NCI-H128 (cell line): ENCODE results near the gene KRT222.

Source experiments
- DNase-seq: peaks from one replicate; lab custom pipeline; 2025; ENCODE audit not compliant: unreplicated experiment; lab: John Stamatoyannopoulos, UW

KRT222 gene

DNA sequence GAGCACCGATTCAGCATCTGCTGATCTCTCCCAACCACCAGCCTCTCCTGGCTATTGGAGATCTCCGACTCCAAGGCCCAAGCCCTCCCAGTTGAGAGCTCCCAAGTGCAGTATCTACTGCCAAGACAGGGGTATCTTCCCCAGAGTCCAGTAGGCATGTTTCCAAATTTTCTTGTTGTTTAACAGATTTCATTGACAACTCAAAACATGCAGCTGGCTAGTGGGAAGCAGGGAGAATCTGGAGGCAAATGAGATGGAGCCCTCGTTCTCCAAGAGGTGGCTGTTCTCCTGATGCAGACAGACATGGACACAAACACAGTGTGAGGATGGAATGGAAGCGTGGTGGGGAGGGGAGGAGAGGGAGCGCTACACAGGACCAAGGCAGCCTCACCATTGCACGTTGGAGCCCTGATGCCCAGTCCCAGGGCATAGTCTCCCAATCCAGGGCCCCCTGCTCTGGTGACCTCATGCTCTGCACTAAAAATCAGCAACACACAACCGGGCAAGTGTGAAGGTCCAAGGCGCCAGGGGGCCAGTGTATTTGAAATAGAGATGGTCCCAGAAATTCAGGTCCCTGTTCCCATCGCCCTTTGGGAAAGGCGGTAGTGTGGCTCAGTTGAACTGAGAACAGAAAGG, 49.0 kb downstream of the KRT222 start:
- no peak for DNase-seq

DNA sequence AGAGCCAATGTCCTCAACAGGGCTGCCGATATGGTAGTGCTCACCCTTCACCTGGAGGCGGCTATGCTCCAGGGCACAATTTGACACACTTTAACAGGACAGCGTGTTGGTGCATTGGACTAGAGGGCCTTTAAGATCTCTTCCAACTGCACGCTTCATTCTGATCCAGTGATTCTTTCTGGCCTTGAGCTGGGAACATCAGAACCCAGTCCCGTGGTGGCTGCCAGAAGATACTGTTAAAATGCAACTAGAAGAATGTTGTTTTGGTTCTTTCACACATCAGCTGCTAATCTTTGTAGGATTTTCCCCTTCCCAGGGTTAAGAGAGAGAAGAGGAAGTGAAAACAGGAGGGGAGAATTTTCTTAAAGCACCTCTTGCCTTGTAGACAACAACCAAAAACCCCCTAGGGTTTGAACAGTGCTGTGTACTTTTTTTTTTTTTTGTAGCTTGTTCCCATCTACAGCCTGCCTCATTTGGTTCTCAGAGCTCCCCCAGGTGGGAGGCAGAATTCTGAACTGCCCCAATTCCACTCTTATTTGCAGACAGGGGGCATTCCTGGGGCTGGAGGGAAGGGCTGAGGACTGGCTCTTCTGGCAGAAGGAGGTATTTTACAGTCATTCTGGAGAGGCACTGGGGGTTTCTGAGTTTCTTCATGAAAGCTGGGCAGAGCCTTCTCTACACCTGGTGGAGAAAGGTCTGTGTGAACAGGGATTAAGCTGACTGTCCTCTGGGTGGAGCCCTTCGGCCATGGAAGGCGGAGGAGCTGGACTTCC, 49.7 kb downstream of the KRT222 start:
- DNase-seq = no peak

DNA sequence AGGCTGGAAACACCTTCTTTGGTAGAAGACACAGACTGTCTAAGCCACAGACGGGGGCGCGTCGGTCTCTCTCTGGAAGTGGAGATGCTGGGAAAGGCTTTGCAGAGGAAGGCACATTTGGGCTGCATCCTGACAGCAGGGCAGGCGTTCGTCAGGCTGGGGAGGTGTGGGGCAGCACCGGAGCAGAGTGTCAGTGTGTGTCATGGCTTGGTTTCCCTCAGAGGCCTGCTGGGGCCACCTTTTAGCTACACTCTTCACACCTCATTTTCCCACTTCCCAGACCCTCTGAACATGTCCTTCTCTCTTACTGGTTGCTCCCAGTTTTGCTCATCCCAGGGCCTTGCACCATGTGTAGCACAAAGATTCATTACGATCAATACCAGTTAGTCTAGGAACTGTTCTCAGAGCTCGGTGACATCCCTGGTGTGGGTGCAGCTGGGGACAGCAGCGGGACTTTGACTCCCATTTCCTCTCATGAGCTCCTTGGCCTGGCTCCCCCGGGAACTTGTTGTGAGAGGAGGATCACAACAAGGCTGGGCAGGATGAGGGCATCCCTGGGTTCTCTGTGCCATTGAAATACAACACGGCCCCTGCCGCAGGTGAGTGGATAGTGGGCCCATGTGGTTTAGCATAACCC, 50.4 kb downstream of the KRT222 start:
- DNase-seq = no peak

- DNase-seq = no peak
Measured at GRCh38 chr17:40613467-40614154, 51.4 kb downstream of the KRT222 start.

DNA sequence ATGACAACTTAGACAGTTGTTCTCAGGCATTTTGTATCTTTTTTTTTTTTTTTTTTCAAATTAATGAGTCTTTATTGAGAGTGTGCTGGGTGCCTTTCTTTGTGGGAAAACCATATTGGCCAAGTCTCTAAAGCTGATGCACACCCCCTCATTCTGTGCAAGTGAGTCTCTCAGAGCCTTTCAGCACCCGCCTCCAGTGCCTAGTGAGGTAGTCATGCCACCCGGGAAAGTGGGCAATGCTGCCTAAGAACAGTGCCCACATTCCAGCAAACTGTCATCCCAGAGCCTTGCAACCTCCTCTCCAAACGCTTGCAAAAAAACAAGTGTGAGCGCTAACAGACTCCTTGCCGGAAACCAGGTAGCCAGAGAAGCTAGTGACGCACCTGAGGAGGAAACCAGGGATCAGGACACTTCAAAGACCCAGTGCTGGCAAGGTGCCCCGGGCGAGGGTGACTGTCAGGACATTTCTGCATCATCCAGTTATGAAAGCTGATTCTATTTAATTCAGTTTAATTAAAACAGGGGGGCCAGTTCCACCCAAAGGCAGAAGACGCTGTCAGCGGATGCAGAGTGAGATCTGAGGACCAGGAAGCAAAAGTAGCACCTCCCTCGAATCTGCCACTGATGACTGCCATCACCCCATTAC, 52.3 kb downstream of the KRT222 start:
- no peak for DNase-seq

DNA sequence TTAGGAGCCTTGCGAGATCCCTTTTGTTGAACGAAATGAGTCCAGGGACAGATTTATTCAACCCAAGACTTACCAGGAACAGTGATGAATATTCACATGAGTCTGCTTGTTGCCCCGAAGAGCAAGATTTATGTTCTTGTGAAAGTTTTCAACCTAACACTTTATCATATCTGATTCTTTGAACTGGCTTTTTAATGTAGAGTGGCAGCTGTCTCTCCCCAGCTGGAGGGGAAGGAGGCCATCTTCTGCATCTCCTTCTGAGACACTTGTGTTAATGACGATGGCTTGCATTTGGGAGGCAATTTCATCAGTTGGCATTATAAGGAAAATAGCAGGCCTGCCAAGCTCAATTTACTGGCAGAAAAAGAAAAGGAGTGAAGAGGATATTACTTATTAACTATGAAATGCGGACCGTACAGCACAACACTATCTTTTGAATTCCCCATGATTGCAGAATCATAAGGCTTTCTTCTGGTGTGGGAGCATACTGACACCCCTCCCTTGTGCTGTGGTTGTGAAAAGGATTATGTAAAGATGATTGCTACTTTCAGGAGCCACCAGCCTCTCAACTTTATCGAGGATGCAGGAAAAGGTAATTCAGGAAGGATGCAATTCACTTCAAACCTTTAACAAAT, 53.0 kb downstream of the KRT222 start:
- no peak for DNase-seq

DNA sequence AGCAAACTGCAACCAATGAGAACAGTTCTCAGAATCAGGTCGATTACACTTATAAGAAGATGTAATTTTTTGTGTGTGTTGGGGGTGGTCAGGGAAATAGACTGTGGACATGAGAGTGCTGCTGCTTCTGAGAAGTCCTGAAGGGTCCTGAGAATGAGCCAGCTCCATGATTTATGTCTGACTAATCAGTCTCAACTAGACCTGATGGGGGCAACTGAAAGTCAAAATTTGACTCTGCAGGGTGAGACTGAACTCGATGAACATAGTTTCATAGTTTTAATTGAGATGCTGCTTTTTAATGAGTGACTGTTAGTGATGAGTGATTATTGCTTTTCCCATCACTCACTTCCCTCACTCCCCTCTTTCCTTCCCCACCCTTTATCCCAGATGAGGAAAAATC, 54.6 kb downstream of the KRT222 start:
- no peak for DNase-seq

GRCh38 chr17:40608061-40608581, 56.9 kb downstream of the KRT222 start:
- no peak for DNase-seq

- no peak for DNase-seq
Measured at GRCh38 chr17:40607641-40608040, 57.3 kb downstream of the KRT222 start.

GRCh38 chr17:40606548-40607353, 58.2 kb downstream of the KRT222 start:
- no peak for DNase-seq

GRCh38 chr17:40605306-40605705, 59.7 kb downstream of the KRT222 start:
- no peak for DNase-seq
